OCI-LY7 (cell line): Measurements from ENCODE around the gene MARF1. TPM values are rescaled to one million over a fixed set of nuclear protein-coding genes. Genes with fewer than 3 reads are reported as not detected.

Source experiments
- BruUV-seq: library from RNA; stranded (reverse); fragments of 400-500 nt; replicated peaks from 2 replicates; lab custom pipeline; 2021; lab: Mats Ljungman, UMichigan
- CTCF ChIA-PET: fragments of 300-600 bp; sonication (Branson Sonifier 250); formaldehyde crosslinking; loops from one replicate; lab custom pipeline; 2022; ENCODE audit warnings: antibody characterized with exemption; ENCODE audit not compliant: unreplicated experiment; lab: Charles Lee
- POLR2A ChIA-PET: fragments of 300-600 bp; sonication (Branson Sonifier 250); formaldehyde crosslinking; loops from one replicate; lab custom pipeline; 2022; ENCODE audit warnings: antibody characterized with exemption; lab: Charles Lee
- DNase-seq: peaks from one replicate; pipeline ENCODE4 v3.0.0-alpha.2; 2015; ENCODE audit warnings: low spot score
- H2AFZ ChIP-seq: fragments of 200-600 bp; sonication (generic), shearing (Covaris generic); 2 replicates; pipeline ENCODE4 v1.6.1; 2014; ENCODE audit warnings: mild to moderate bottlenecking, antibody characterized with exemption, low read length, moderate library complexity
- H3K27ac ChIP-seq: fragments of 200-600 bp; sonication (generic); 2 replicates; pipeline ENCODE4 v1.5.1; 2014; ENCODE audit warnings: mixed run types, low read depth, mild to moderate bottlenecking, moderate library complexity, low read length, inconsistent platforms; ENCODE audit not compliant: poor library complexity, severe bottlenecking
- H3K36me3 ChIP-seq: fragments of 200-600 bp; sonication (generic); 2 replicates; pipeline ENCODE4 v1.6.1; 2014; ENCODE audit warnings: mild to moderate bottlenecking, antibody characterized with exemption, low read length, moderate library complexity, mixed read lengths; ENCODE audit not compliant: insufficient read depth
- H3K4me1 ChIP-seq: fragments of 200-600 bp; sonication (generic); 2 replicates; pipeline ENCODE4 v1.5.1; 2014; ENCODE audit warnings: mild to moderate bottlenecking, low read length; ENCODE audit not compliant: insufficient read depth, poor library complexity, severe bottlenecking
- H3K4me2 ChIP-seq: fragments of 200-600 bp; sonication (generic); 2 replicates; pipeline ENCODE4 v1.6.1; 2014; ENCODE audit warnings: mild to moderate bottlenecking, low read length
- H3K4me3 ChIP-seq: fragments of 200-600 bp; sonication (generic); 2 replicates; pipeline ENCODE4 v1.5.1; 2014; ENCODE audit warnings: mild to moderate bottlenecking, low read depth, low read length; ENCODE audit not compliant: poor library complexity, severe bottlenecking
- H3K79me2 ChIP-seq: fragments of 200-600 bp; sonication (generic); 2 replicates; pipeline ENCODE4 v1.6.1; 2016; ENCODE audit warnings: low read depth, mild to moderate bottlenecking, low read length, moderate library complexity, mixed read lengths; ENCODE audit not compliant: insufficient read depth
- H3K9me2 ChIP-seq: fragments of 200-600 bp; sonication (generic); 2 replicates; pipeline ENCODE4 v1.6.1; 2016; ENCODE audit warnings: mild to moderate bottlenecking, low read length, mixed read lengths; ENCODE audit not compliant: insufficient read depth
- H3K9me3 ChIP-seq: fragments of 200-600 bp; sonication (generic); 2 replicates; pipeline ENCODE4 v1.6.1; 2014; ENCODE audit warnings: mild to moderate bottlenecking, mixed run types, low read length, mixed read lengths
- H4K20me1 ChIP-seq: fragments of 200-600 bp; sonication (generic); 2 replicates; pipeline ENCODE4 v1.6.1; 2014; ENCODE audit warnings: mild to moderate bottlenecking, antibody characterized with exemption, low read length, moderate library complexity, mixed read lengths; ENCODE audit not compliant: insufficient read depth
- EZH2phosphoT487 ChIP-seq: fragments of 200-600 bp; sonication (generic); IDR thresholded peaks from 2 replicates; pipeline ENCODE4 v1.6.1; 2018; ENCODE audit warnings: low read depth, borderline replicate concordance, mild to moderate bottlenecking, mixed run types, antibody characterized with exemption, low read length, moderate library complexity, mixed read lengths
- intact Hi-C: fragments of 100-400 bp; cut with micrococcal nuclease; formaldehyde crosslinking; loops from one replicate; pipeline ENCODE4 v1.10.0; 2022; ENCODE audit not compliant: unreplicated experiment
- total RNA-seq, 2 experiments: library from RNA; depleted of rRNA in 1 of 2; stranded (reverse); fragments of >200 nt in 1 of 2; shearing (Covaris generic) in 1 of 2; gene quantifications; 2 replicates each; pipeline ENCODE4 v1.2.3, GENCODE V29; 2014 to 2022
- TF ChIP-seq, protein P1 (sequence below): fragments of 200-600 bp; sonication (generic); conservative IDR thresholded peaks from 2 replicates; pipeline ENCODE4 v1.5.1; 2014; ENCODE audit warnings: mild to moderate bottlenecking, antibody characterized with exemption, low read length, moderate library complexity, mixed read lengths

MARF1 gene
- total RNA-seq, 2 experiments from 2014 or later: 20.6 to 71.1 TPM

DNA sequence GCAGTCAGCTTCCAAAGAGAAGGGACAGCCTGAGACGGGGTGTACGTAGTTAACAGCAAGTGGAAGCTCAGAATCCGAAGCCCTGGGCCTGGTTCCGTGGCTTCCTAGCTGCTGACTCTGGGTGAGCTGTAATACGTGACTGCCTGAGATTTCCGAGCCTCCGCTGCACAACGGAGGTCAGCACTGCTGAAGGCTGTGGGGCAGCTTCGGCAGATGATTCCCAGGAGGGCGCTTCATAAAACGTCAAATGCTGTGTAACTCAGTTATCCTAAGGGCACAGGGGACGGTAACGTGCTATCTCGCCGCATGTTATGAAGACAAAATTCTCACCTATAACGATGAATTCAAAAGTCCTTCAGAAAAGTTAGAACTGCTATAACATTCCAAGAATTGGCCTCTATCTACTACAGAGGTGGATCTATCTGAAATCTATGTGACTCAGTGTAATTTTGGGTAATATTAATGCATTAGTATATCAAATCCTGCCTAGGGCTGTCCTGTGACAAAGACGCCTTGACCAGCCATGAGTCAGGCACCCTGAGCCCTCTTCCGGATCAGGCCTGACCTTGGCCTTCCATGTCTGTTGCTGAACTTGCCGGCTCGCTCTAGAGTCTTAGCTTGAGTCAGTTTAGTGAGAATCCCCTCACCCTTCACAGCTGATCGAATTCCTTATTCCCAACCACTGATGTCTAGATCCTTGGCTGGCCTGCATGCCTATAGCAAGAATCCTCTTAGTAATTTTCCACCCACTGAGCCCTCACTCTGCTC, 43.5 kb downstream of the MARF1 start:
- CTCF ChIA-PET: no interaction called here
- H4K20me1 ChIP-seq: no peaks in the 10 kb centered on the region
- POLR2A ChIA-PET: no interaction called here

DNA sequence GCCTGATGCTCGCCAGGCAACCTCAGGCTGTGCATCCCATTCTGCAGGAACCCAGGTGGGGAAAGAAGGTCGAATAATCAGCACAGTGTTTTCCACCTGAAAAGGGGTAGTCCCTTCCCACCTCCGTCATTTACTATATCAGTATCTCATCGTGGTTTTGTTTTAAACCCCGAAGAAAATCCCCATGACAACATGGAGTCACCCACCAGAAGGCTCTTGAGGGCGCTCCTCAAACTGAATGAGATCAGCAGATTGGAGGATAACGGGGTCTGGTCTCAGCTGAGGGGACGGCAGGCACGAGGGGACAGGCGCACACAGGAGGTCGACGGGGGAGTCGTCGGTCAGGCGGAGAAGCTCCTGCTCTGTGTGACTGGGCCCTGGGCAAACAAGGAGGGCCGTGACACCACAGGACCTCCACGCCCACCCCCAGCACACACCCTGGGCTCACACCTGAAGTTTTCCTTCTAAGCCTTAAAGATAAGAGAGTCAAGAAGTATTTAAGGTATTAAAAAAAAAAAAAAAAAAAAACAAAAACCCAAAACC, 44.2 kb downstream of the MARF1 start:
- CTCF ChIA-PET: no interaction called here
- DNase-seq: no peak
- no TSS peak for BruUV-seq
- intact Hi-C loops: no loop called here
- Histone ChIP-seq H3K4me1 (peaks cover 8% of the 10 kb centered on the region), H3K9me3 (no peaks in the 10 kb centered on the region), H2AFZ (no peak overlapping the region), H3K36me3 (peaks cover 94% of the 10 kb centered on the region), H3K79me2 (no peaks in the 10 kb centered on the region), H3K27ac (no peak overlapping the region), H3K9me2 (no peaks in the 10 kb centered on the region), H4K20me1 (no peaks in the 10 kb centered on the region), H3K4me3 (no peak overlapping the region), H3K4me2 (no peak overlapping the region)
- POLR2A ChIA-PET: no interaction called here
- TF ChIP-seq EZH2phosphoT487: no peak
- TF ChIP-seq, protein P1, sequence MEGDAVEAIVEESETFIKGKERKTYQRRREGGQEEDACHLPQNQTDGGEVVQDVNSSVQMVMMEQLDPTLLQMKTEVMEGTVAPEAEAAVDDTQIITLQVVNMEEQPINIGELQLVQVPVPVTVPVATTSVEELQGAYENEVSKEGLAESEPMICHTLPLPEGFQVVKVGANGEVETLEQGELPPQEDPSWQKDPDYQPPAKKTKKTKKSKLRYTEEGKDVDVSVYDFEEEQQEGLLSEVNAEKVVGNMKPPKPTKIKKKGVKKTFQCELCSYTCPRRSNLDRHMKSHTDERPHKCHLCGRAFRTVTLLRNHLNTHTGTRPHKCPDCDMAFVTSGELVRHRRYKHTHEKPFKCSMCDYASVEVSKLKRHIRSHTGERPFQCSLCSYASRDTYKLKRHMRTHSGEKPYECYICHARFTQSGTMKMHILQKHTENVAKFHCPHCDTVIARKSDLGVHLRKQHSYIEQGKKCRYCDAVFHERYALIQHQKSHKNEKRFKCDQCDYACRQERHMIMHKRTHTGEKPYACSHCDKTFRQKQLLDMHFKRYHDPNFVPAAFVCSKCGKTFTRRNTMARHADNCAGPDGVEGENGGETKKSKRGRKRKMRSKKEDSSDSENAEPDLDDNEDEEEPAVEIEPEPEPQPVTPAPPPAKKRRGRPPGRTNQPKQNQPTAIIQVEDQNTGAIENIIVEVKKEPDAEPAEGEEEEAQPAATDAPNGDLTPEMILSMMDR: no peak

More for the DNA sequence above, 43.5 kb downstream of the MARF1 start:
- no peak overlapping the region for H3K4me2 ChIP-seq
- DNase-seq: no peak
- H3K4me1 ChIP-seq: peaks cover 7% of the 10 kb centered on the region
- no peaks in the 10 kb centered on the region for H3K79me2 ChIP-seq
- no peak overlapping the region for H3K27ac ChIP-seq
- TF ChIP-seq, protein P1: no peak
- TF ChIP-seq EZH2phosphoT487: no peak
- no peak overlapping the region for H3K4me3 ChIP-seq
- H3K36me3 ChIP-seq: peaks cover 100% of the 10 kb centered on the region
- BruUV-seq: no TSS peak
- intact Hi-C loops: no loop called here
- H3K9me3 ChIP-seq: no peaks in the 10 kb centered on the region
- H3K9me2 ChIP-seq: no peaks in the 10 kb centered on the region
- H2AFZ ChIP-seq: no peak overlapping the region
